Right lobe of liver (tissue), 4 donors: ENCODE data around the gene ARF6.

ENCODE experiments used
- CTCF ChIP-seq, 4 donors: fragments of 200-600 bp in 3 of 4; fragments of 450-650 bp in 1 of 4; IDR thresholded peaks; one replicate each; pipeline versions ENCODE4 v1.5.1 to v1.8.0; 2016 to 2022; ENCODE audit warnings: antibody characterized with exemption in 4 of 4, mild to moderate bottlenecking in 2 of 4
- POLR2A ChIP-seq: fragments of 450-650 bp; IDR thresholded peaks from one replicate; pipeline ENCODE4 v1.6.1; 2017; ENCODE audit warnings: antibody characterized with exemption, mild to moderate bottlenecking
- donor health status: DM: no; HTN: no; CAD: no.
- donor health status: DM: no; HTN: no; CAD: no.
- donor health status: DM: no; HTN: yes; CAD: no.

- TF ChIP-seq CTCF (IDR thresholded peaks at IDR 0.05) (no peak), POLR2A (no peak)
Observed at GRCh38 chr14:49915085-49915484, 22.2 kb downstream of the ARF6 start.
